Measurements from ENCODE around the gene TNP2.

Gene TNP2

GRCh38 chr16:11268921-11269375 lies at the start of gene TNP2:
TSS of gene TNP2 (minus strand) at chr16:11269325. CDS start at chr16:11269262, 63 bp downstream.
- no peak within 1 kb of the TSS for H3K4me3 ChIP-seq
- H4K20me1 ChIP-seq, result no peaks in the 10 kb centered on the region
- no peak within 1 kb of the TSS for H3K27ac ChIP-seq
- no peak within 1 kb of the TSS for H3K4me2 ChIP-seq
- no peak within 1 kb of the TSS for H3K9ac ChIP-seq
- no peaks in the 10 kb centered on the region for H3K9me3 ChIP-seq (replicated peaks in 1 of 11)
- no peaks in the 10 kb centered on the region for H3K36me3 ChIP-seq
- no peak for TF ChIP-seq Cebpa-rat (IDR thresholded peaks at IDR 0.05)
- H3K27me3 ChIP-seq, result no peaks in the 10 kb centered on the region
- peaks cover 5 to 20% (median 14%) of the 10 kb centered on the region in 10 experiments for H3K4me1 ChIP-seq

GRCh38 chr16:11318817-11319216 lies 49.7 kb upstream of the TNP2 start:
- Histone ChIP-seq H3K4me3 (no peak overlapping the region), H3K27me3 (0 out of 22 replicates have a peak, but pooled peaks cover 0 to 12% (median 0%) of the 10 kb centered on the region in 11 experiments), H4K20me1 (no peaks in the 10 kb centered on the region), H3K36me3 (no peaks in the 10 kb centered on the region), H3K9me3 (replicated peaks in 1 of 11) (no peaks in the 10 kb centered on the region), H3K27ac (peak overlapping the region in 3 of 11 experiments; percentile 2 to 37 (median 23); a peak in 3 of 22 replicates), H3K4me2 (no peak overlapping the region), H3K4me1 (peaks cover 4 to 52% (median 47%) of the 10 kb centered on the region in 10 experiments; a peak in 18 of 20 replicates), H3K9ac (no peak overlapping the region)
- TF ChIP-seq Cebpa-rat (IDR thresholded peaks at IDR 0.05), result no peak

- peak overlapping the region in 6 of 11 experiments; percentile 2 to 96 (median 63); a peak in 9 of 22 replicates for H3K27ac ChIP-seq
Measured at GRCh38 chr16:11316331-11317015, 47.3 kb upstream of the TNP2 start.

GRCh38 chr16:11315510-11315909 lies 46.4 kb upstream of the TNP2 start:
- no peak for TF ChIP-seq Cebpa-rat (IDR thresholded peaks at IDR 0.05)
- peak overlapping the region in 4 of 11 experiments; percentile 10 to 57 (median 20); a peak in 2 of 22 replicates for H3K9ac ChIP-seq
- H3K27ac ChIP-seq, result peak overlapping the region in 6 of 11 experiments; percentile 28 to 96 (median 92); a peak in 8 of 22 replicates
- no peak overlapping the region for H3K4me3 ChIP-seq
- no peaks in the 10 kb centered on the region for H4K20me1 ChIP-seq
- H3K4me2 ChIP-seq, result peak overlapping the region; percentile 37 to 81 (median 70); a peak in 19 of 22 replicates
- H3K27me3 ChIP-seq, result 0 out of 22 replicates have a peak, but pooled peaks cover 0 to 12% (median 0%) of the 10 kb centered on the region in 11 experiments
- H3K36me3 ChIP-seq, result no peaks in the 10 kb centered on the region
- H3K4me1 ChIP-seq, result peaks cover 29 to 69% (median 65%) of the 10 kb centered on the region in 10 experiments
- no peaks in the 10 kb centered on the region for H3K9me3 ChIP-seq (replicated peaks in 1 of 11)

More at GRCh38 chr16:11316331-11317015, 47.3 kb upstream of the TNP2 start:
- Histone ChIP-seq H3K4me3 (no peak overlapping the region), H3K4me1 (peaks cover 20 to 62% (median 59%) of the 10 kb centered on the region in 10 experiments), H3K4me2 (peak overlapping the region in 9 of 11 experiments; percentile 46 to 81 (median 73); a peak in 17 of 22 replicates), H3K9me3 (replicated peaks in 1 of 11) (no peaks in the 10 kb centered on the region), H3K36me3 (no peaks in the 10 kb centered on the region), H4K20me1 (no peaks in the 10 kb centered on the region), H3K9ac (peak overlapping the region in 5 of 11 experiments; percentile 15 to 53 (median 48); a peak in 5 of 22 replicates), H3K27me3 (0 out of 22 replicates have a peak, but pooled peaks cover 0 to 12% (median 0%) of the 10 kb centered on the region in 11 experiments)
- TF ChIP-seq Cebpa-rat (IDR thresholded peaks at IDR 0.05), result no peak

GRCh38 chr16:11314309-11314894 lies 45.3 kb upstream of the TNP2 start:
- Histone ChIP-seq H3K4me2 (peak overlapping the region in 9 of 11 experiments; percentile 46 to 81 (median 73); a peak in 17 of 22 replicates), H4K20me1 (no peaks in the 10 kb centered on the region), H3K9me3 (replicated peaks in 1 of 11) (no peaks in the 10 kb centered on the region), H3K9ac (peak overlapping the region in 5 of 11 experiments; percentile 3 to 74 (median 13); a peak in 4 of 22 replicates), H3K27ac (peak overlapping the region in 5 of 11 experiments; percentile 90 to 96 (median 92); a peak in 10 of 22 replicates), H3K27me3 (0 out of 22 replicates have a peak, but pooled peaks cover 0 to 12% (median 0%) of the 10 kb centered on the region in 11 experiments), H3K36me3 (no peaks in the 10 kb centered on the region), H3K4me1 (peaks cover 40 to 75% (median 72%) of the 10 kb centered on the region in 10 experiments), H3K4me3 (no peak overlapping the region)
- TF ChIP-seq Cebpa-rat (IDR thresholded peaks at IDR 0.05), result no peak

- Histone ChIP-seq H3K9me3 (replicated peaks in 1 of 11) (peaks cover 0 to 6% (median 3%) of the 10 kb centered on the region in 11 experiments; a peak in 17 of 22 replicates), H3K27me3 (peaks cover 0 to 12% (median 0%) of the 10 kb centered on the region in 11 experiments; a peak in 1 of 22 replicates), H3K36me3 (no peaks in the 10 kb centered on the region), H4K20me1 (no peaks in the 10 kb centered on the region), H3K4me1 (peaks cover 47 to 80% (median 78%) of the 10 kb centered on the region in 10 experiments), H3K4me2 (peak overlapping the region in 10 of 11 experiments; percentile 63 to 81 (median 72); a peak in 19 of 22 replicates), H3K9ac (peak overlapping the region in 3 of 11 experiments; percentile 57 to 81 (median 74); a peak in 5 of 22 replicates), H3K27ac (peak overlapping the region in 7 of 11 experiments; percentile 68 to 96 (median 91); a peak in 12 of 22 replicates), H3K4me3 (no peak overlapping the region)
- no peak for TF ChIP-seq Cebpa-rat (IDR thresholded peaks at IDR 0.05)
Measured at GRCh38 chr16:11313493-11314308, 44.6 kb upstream of the TNP2 start.

GRCh38 chr16:11312718-11313492 lies 43.8 kb upstream of the TNP2 start:
- peak overlapping the region in 8 of 11 experiments; percentile 5 to 81 (median 70); a peak in 12 of 22 replicates for H3K9ac ChIP-seq
- no peaks in the 10 kb centered on the region; a peak in 1 of 22 replicates for H3K36me3 ChIP-seq
- no peaks in the 10 kb centered on the region for H4K20me1 ChIP-seq
- H3K4me3 ChIP-seq, result no peak overlapping the region
- H3K4me2 ChIP-seq, result peak overlapping the region; percentile 63 to 81 (median 70)
- H3K4me1 ChIP-seq, result peaks cover 51 to 88% (median 86%) of the 10 kb centered on the region in 10 experiments
- peaks cover 6 to 14% (median 11%) of the 10 kb centered on the region in 11 experiments; a peak in 21 of 22 replicates for H3K9me3 ChIP-seq (replicated peaks in 1 of 11)
- H3K27ac ChIP-seq, result peak overlapping the region in 10 of 11 experiments; percentile 53 to 96 (median 87); a peak in 20 of 22 replicates
- no peak for TF ChIP-seq Cebpa-rat (IDR thresholded peaks at IDR 0.05)
- H3K27me3 ChIP-seq, result peaks cover 0 to 12% (median 0%) of the 10 kb centered on the region in 11 experiments; a peak in 1 of 22 replicates

All from BLaER1 treated with 17β-estradiol and CSF1 and Interleukin-3, amounts not matched to agents 10 nM and 100 nM (cell line).